Retinal pigment epithelial cell (primary cell): Measurements from ENCODE around the gene IRS1.

Experiments
- DNase-seq: peaks from one replicate; pipeline ENCODE4 v3.0.0-alpha.2; 2010; ENCODE audit warnings: low read depth
- H3K4me3 ChIP-seq: 2 replicates; pipeline ENCODE4 v1.5.1; 2011; ENCODE audit warnings: mild to moderate bottlenecking, low read length, control low read depth, moderate library complexity
- CTCF ChIP-seq: conservative IDR thresholded peaks from 2 replicates; pipeline ENCODE4 v1.5.1; 2011; ENCODE audit warnings: low read depth, low read length, control low read depth, inconsistent platforms

Gene IRS1

DNA sequence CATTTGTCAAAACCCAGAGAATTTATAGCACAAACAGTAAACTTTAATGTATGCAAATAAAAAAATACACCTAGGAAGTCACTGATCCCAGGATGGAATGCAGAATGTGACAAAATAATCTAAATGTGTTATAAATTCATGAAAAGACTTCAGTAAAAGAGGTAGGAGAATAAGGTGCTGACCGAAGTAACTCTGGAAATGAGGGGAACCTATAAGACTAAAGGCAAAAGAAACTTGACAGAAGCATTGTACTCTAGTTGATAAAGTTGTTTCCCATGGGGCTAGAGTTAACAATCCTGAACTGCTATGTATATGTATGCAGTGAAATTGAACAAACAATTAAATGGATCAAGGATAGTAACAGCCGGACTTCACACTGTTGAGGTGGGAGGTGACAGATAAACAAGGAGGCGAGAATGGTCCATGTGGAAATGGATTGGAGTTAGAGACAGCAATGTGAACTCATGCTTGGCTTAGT lies 24.5 kb downstream of the IRS1 start:
- H3K4me3 ChIP-seq, result no peak overlapping the region
- TF ChIP-seq CTCF, result no peak
- DNase-seq, result no peak

GRCh38 chr2:226773291-226773690 lies 26.3 kb downstream of the IRS1 start:
- no peak for TF ChIP-seq CTCF
- DNase-seq, result no peak

GRCh38 chr2:226772389-226773179 lies 27.0 kb downstream of the IRS1 start:
- TF ChIP-seq CTCF, result no peak
- no peak for DNase-seq
- H3K4me3 ChIP-seq, result no peak overlapping the region

More at GRCh38 chr2:226773291-226773690, 26.3 kb downstream of the IRS1 start:
- H3K4me3 ChIP-seq, result no peak overlapping the region

GRCh38 chr2:226771067-226771466 lies 28.6 kb downstream of the IRS1 start:
- DNase-seq, result no peak
- no peak for TF ChIP-seq CTCF
- H3K4me3 ChIP-seq, result no peak overlapping the region

DNA sequence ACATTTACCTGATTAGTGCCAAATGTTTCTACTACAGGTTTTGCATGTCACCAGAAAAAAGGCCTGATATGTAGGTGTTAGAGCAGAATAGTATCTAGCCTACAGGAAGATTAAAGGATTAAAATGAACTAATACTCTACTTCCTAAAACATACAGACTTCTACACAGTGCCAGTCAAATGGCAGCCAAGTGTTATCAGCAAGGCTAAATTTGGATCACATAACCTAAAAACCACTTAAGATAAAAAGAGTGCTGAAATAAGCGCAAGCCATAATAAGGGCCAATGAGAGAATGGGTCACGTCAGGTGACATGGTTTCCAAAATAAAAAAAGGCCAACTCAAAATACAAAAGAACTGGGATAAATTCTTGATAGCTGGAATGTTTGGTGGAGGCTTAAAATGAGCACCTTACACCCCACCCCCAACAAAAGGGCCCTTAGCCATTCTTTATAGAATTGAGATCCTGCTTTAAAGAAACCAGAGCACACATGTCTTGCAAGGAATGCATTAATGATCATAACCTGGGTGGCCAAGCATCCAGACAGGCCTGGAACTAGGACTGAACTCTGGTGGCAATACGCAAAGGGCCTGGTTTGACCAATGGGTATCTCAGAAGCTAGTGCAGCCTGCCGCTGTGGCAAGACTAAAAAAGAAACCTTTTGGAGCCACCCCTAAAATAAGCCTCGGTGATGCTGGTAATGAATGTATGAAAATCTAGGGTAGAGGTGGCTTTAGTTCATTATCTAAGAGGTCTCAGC lies 32.4 kb downstream of the IRS1 start:
- no peak overlapping the region for H3K4me3 ChIP-seq
- TF ChIP-seq CTCF, result no peak
- DNase-seq, result peak; percentile 71

DNA sequence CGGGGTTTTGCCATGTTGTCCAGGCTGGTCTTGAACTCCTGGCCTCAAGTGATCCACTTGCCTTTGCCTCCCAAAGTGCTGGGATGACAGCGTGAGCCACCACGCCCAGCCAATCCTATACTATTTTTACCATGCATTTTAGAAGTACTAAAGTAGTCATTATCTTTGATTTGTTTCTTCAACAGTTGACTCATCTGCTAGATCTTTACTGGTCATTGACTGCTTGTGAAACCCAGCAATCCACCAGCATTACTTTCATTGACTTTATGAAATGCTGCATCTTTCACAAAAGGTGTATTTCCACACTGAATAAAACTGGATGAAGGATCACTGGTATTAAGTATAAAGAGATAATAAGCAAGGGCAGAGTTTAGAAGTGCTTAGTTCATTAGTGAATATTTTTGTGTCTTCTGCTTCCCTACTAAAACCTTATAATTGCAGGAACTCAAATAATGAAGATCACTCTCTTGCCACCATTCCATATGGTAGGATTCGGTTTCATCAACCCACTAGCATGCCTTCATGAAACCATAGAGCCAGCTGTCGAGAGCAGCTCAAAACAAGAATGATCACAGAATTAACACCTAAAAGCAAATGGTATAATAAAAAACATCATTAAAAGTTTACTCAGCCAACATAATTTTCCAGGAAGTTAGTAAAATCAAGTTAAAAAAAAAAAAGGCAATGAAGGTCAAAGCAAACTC lies 33.1 kb downstream of the IRS1 start:
- DNase-seq, result no peak
- no peak for TF ChIP-seq CTCF

More for the DNA sequence above, 33.1 kb downstream of the IRS1 start:
- H3K4me3 ChIP-seq, result no peak overlapping the region
